ENCODE measurements around the gene DNAJB1. TPM values are rescaled to one million over a fixed set of nuclear protein-coding genes. Genes with fewer than 3 reads are reported as not detected.

DNAJB1 gene
- total and polyA plus RNA-seq, 2 of the 13 experiments (the other 11 are each of a cell fraction or from before 2014, with no cell fraction given), result 87.5 to 97.3 TPM

GRCh38 chr19:14496029-14496833 lies 22.0 kb downstream of the DNAJB1 start, which contains the start of gene GIPC1 (continued):
- TF ChIP-seq, protein P1, sequence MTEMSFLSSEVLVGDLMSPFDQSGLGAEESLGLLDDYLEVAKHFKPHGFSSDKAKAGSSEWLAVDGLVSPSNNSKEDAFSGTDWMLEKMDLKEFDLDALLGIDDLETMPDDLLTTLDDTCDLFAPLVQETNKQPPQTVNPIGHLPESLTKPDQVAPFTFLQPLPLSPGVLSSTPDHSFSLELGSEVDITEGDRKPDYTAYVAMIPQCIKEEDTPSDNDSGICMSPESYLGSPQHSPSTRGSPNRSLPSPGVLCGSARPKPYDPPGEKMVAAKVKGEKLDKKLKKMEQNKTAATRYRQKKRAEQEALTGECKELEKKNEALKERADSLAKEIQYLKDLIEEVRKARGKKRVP (CRISPR knock-in tag; IDR thresholded peaks at IDR 0.05), result peak in 1 of 2 experiments; percentile 48; a peak in 1 of 4 replicates
- TF ChIP-seq ZNF691 (CRISPR knock-in tag; IDR thresholded peaks at IDR 0.05; ENCODE audit: borderline replicate concordance, low read depth), result peak; percentile 46; the same call in 1 of the 2 replicates
- peak; percentile 76; the same call in 1 of the 2 replicates for TF ChIP-seq ELF3 (CRISPR knock-in tag; IDR thresholded peaks at IDR 0.05)
- TF ChIP-seq, protein P2, sequence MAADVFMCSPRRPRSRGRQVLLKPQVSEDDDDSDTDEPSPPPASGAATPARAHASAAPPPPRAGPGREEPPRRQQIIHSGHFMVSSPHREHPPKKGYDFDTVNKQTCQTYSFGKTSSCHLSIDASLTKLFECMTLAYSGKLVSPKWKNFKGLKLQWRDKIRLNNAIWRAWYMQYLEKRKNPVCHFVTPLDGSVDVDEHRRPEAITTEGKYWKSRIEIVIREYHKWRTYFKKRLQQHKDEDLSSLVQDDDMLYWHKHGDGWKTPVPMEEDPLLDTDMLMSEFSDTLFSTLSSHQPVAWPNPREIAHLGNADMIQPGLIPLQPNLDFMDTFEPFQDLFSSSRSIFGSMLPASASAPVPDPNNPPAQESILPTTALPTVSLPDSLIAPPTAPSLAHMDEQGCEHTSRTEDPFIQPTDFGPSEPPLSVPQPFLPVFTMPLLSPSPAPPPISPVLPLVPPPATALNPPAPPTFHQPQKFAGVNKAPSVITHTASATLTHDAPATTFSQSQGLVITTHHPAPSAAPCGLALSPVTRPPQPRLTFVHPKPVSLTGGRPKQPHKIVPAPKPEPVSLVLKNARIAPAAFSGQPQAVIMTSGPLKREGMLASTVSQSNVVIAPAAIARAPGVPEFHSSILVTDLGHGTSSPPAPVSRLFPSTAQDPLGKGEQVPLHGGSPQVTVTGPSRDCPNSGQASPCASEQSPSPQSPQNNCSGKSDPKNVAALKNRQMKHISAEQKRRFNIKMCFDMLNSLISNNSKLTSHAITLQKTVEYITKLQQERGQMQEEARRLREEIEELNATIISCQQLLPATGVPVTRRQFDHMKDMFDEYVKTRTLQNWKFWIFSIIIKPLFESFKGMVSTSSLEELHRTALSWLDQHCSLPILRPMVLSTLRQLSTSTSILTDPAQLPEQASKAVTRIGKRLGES (CRISPR knock-in tag; IDR thresholded peaks at IDR 0.05; ENCODE audit: borderline replicate concordance), result no peak
- peak; percentile 78 for TF ChIP-seq IRF2 (CRISPR knock-in tag; IDR thresholded peaks at IDR 0.05)
- peak; percentile 29; the same call in 1 of the 2 replicates for TF ChIP-seq KLF12 (CRISPR knock-in tag; IDR thresholded peaks at IDR 0.05; ENCODE audit: borderline replicate concordance)
- TF ChIP-seq, protein P3, sequence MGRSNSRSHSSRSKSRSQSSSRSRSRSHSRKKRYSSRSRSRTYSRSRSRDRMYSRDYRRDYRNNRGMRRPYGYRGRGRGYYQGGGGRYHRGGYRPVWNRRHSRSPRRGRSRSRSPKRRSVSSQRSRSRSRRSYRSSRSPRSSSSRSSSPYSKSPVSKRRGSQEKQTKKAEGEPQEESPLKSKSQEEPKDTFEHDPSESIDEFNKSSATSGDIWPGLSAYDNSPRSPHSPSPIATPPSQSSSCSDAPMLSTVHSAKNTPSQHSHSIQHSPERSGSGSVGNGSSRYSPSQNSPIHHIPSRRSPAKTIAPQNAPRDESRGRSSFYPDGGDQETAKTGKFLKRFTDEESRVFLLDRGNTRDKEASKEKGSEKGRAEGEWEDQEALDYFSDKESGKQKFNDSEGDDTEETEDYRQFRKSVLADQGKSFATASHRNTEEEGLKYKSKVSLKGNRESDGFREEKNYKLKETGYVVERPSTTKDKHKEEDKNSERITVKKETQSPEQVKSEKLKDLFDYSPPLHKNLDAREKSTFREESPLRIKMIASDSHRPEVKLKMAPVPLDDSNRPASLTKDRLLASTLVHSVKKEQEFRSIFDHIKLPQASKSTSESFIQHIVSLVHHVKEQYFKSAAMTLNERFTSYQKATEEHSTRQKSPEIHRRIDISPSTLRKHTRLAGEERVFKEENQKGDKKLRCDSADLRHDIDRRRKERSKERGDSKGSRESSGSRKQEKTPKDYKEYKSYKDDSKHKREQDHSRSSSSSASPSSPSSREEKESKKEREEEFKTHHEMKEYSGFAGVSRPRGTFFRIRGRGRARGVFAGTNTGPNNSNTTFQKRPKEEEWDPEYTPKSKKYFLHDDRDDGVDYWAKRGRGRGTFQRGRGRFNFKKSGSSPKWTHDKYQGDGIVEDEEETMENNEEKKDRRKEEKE (IDR thresholded peaks at IDR 0.05), result no peak
- 0 out of 2 replicates have a peak, but pooled peaks have one; percentile 61 for TF ChIP-seq REL (CRISPR knock-in tag; conservative IDR thresholded peaks at IDR 0.05)
- no peak for TF ChIP-seq ZNF253 (CRISPR knock-in tag; IDR thresholded peaks at IDR 0.05; ENCODE audit: borderline replicate concordance)
- peak; percentile 58 for TF ChIP-seq ARNT2 (CRISPR knock-in tag; IDR thresholded peaks at IDR 0.05; ENCODE audit: low read depth)
- no peak for TF ChIP-seq GMEB2 (CRISPR knock-in tag; IDR thresholded peaks at IDR 0.05; ENCODE audit: low read depth)
- no peak; the same call in 1 of the 2 replicates for TF ChIP-seq NR2F6 (IDR thresholded peaks at IDR 0.05)
- peak; percentile 68 for TF ChIP-seq NR2F6 (CRISPR knock-in tag; IDR thresholded peaks at IDR 0.05)
- TF ChIP-seq SAP130 (CRISPR knock-in tag; IDR thresholded peaks at IDR 0.05; ENCODE audit: low read depth), result peak; percentile 92
- TF ChIP-seq ATAD3A (CRISPR knock-in tag; IDR thresholded peaks at IDR 0.05), result no peak
- peak; percentile 39; the same call in 1 of the 2 replicates for TF ChIP-seq GATAD2A (CRISPR knock-in tag; IDR thresholded peaks at IDR 0.05)
- TF ChIP-seq ZFYVE20 (CRISPR knock-in tag; IDR thresholded peaks at IDR 0.05; ENCODE audit: borderline replicate concordance, low read depth), result no peak
- TF ChIP-seq ZFP1 (CRISPR knock-in tag; IDR thresholded peaks at IDR 0.05), result no peak
- 0 out of 2 replicates have a peak, but pooled peaks have one; percentile 26 for TF ChIP-seq JUND (CRISPR knock-in tag; IDR thresholded peaks at IDR 0.05)
